ENCODE results near the gene CTIF.

DNA sequence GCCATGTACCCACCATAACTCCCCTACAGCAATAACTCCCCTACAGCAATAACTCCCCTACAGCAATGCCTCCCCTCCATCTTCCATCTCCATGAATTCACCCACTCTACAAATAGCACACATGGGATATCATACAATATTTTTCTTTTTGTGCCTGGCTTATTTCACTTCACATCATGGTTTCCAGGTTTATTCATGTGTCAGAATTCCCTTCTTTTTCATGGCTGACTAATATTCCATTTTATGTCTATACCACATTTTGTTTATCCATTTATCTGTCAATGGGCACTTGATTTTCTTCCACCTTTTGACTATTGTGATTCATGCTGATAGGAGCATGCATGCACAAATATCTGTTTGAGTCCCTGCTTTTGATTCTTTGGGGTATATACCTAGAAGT, 233.6 kb downstream of the CTIF start:
- TF ChIP-seq CEBPB (IDR thresholded peaks at IDR 0.05) = no peak
- TF ChIP-seq, protein P1, sequence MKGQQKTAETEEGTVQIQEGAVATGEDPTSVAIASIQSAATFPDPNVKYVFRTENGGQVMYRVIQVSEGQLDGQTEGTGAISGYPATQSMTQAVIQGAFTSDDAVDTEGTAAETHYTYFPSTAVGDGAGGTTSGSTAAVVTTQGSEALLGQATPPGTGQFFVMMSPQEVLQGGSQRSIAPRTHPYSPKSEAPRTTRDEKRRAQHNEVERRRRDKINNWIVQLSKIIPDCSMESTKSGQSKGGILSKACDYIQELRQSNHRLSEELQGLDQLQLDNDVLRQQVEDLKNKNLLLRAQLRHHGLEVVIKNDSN (IDR thresholded peaks at IDR 0.05) = no peak
- TF ChIP-seq RAD21 (IDR thresholded peaks at IDR 0.05; ENCODE audit: low read depth) = no peak
- TF ChIP-seq EP300 (IDR thresholded peaks at IDR 0.05; ENCODE audit: borderline replicate concordance) = no peak
- TF ChIP-seq, protein P2, sequence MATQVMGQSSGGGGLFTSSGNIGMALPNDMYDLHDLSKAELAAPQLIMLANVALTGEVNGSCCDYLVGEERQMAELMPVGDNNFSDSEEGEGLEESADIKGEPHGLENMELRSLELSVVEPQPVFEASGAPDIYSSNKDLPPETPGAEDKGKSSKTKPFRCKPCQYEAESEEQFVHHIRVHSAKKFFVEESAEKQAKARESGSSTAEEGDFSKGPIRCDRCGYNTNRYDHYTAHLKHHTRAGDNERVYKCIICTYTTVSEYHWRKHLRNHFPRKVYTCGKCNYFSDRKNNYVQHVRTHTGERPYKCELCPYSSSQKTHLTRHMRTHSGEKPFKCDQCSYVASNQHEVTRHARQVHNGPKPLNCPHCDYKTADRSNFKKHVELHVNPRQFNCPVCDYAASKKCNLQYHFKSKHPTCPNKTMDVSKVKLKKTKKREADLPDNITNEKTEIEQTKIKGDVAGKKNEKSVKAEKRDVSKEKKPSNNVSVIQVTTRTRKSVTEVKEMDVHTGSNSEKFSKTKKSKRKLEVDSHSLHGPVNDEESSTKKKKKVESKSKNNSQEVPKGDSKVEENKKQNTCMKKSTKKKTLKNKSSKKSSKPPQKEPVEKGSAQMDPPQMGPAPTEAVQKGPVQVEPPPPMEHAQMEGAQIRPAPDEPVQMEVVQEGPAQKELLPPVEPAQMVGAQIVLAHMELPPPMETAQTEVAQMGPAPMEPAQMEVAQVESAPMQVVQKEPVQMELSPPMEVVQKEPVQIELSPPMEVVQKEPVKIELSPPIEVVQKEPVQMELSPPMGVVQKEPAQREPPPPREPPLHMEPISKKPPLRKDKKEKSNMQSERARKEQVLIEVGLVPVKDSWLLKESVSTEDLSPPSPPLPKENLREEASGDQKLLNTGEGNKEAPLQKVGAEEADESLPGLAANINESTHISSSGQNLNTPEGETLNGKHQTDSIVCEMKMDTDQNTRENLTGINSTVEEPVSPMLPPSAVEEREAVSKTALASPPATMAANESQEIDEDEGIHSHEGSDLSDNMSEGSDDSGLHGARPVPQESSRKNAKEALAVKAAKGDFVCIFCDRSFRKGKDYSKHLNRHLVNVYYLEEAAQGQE (IDR thresholded peaks at IDR 0.05; ENCODE audit: low read depth) = no peak
- no peak for TF ChIP-seq FOXM1 (IDR thresholded peaks at IDR 0.05; ENCODE audit: borderline replicate concordance, low read depth)
- TF ChIP-seq TEAD4 (IDR thresholded peaks at IDR 0.05) = no peak
- TF ChIP-seq TAF1 (IDR thresholded peaks at IDR 0.05; ENCODE audit: low read depth) = no peak
- TF ChIP-seq EGR1 (IDR thresholded peaks at IDR 0.05) = no peak
- no peak for TF ChIP-seq NFIC (IDR thresholded peaks at IDR 0.05)
